GM23338 (cell line): Measurements from ENCODE around the gene EPC1. TPM values are rescaled to one million over a fixed set of nuclear protein-coding genes. Genes with fewer than 3 reads are reported as not detected.

Experiments
- ATAC-seq: fragments of 200-7000 bp; cut with Tn5 transposase; 3 replicates; pipeline ENCODE4 v1.9.1; 2020
- DNase-seq: peaks from one replicate; pipeline ENCODE4 v3.0.0-alpha.2; 2015; ENCODE audit warnings: low spot score
- H2AFZ ChIP-seq: fragments of 200-600 bp; sonication (generic); 2 replicates; pipeline ENCODE4 v1.8.0; 2016; ENCODE audit warnings: antibody characterized with exemption, mild to moderate bottlenecking, moderate library complexity
- H3F3A ChIP-seq: fragments of 200-600 bp; sonication (generic); replicated peaks from 2 replicates; pipeline ENCODE4 v1.8.0; 2017; ENCODE audit warnings: antibody characterized with exemption, mixed run types, low read depth
- H3K27ac ChIP-seq: fragments of 200-600 bp; sonication (generic); 2 replicates; pipeline ENCODE4 v1.6.1; 2016; ENCODE audit warnings: low read depth
- H3K27me3 ChIP-seq: fragments of 200-600 bp; sonication (generic); 2 replicates; pipeline ENCODE4 v1.8.0; 2016; ENCODE audit warnings: mild to moderate bottlenecking, mixed run types, moderate library complexity; ENCODE audit not compliant: insufficient read depth
- H3K36me3 ChIP-seq: fragments of 200-600 bp; sonication (generic); 2 replicates; pipeline ENCODE4 v1.8.0; 2016; ENCODE audit warnings: mild to moderate bottlenecking; ENCODE audit not compliant: insufficient read depth
- H3K4me1 ChIP-seq: fragments of 200-600 bp; sonication (generic); 2 replicates; pipeline ENCODE4 v1.8.0; 2016; ENCODE audit warnings: mild to moderate bottlenecking, moderate library complexity; ENCODE audit not compliant: insufficient read depth
- H3K4me2 ChIP-seq: fragments of 200-600 bp; sonication (generic); 2 replicates; pipeline ENCODE4 v1.7.1; 2017; ENCODE audit warnings: mixed run types
- H3K4me3 ChIP-seq: fragments of 200-600 bp; sonication (generic); 2 replicates; pipeline ENCODE4 v1.6.1; 2016; ENCODE audit warnings: mixed run types
- H3K79me2 ChIP-seq: fragments of 200-600 bp; sonication (generic); replicated peaks from 2 replicates; pipeline ENCODE4 v1.8.0; 2017; ENCODE audit warnings: mild to moderate bottlenecking; ENCODE audit not compliant: insufficient read depth
- H3K9me2 ChIP-seq: fragments of 200-600 bp; sonication (generic); 2 replicates; pipeline ENCODE4 v1.8.0; 2017; ENCODE audit not compliant: insufficient read depth
- H4K20me1 ChIP-seq: fragments of 200-600 bp; sonication (generic); replicated peaks from 2 replicates; pipeline ENCODE4 v1.8.0; 2017; ENCODE audit warnings: mild to moderate bottlenecking; ENCODE audit not compliant: insufficient read depth
- H3K27ac Mint-ChIP-seq: 2 replicates; pipeline ENCODE4 v1.8.0; 2020; ENCODE audit warnings: inconsistent platforms, mild to moderate bottlenecking, moderate library complexity, mixed read lengths
- H3K27me3 Mint-ChIP-seq: 3 replicates; pipeline ENCODE4 v1.8.0; 2022; ENCODE audit warnings: low read depth, mild to moderate bottlenecking, moderate library complexity, mixed read lengths, inconsistent platforms; ENCODE audit not compliant: insufficient read depth, poor library complexity
- H3K36me3 Mint-ChIP-seq: 3 replicates; pipeline ENCODE4 v1.8.0; 2021; ENCODE audit warnings: low read depth, mild to moderate bottlenecking, inconsistent platforms, moderate library complexity, mixed read lengths
- H3K4me1 Mint-ChIP-seq: 3 replicates; pipeline ENCODE4 v1.8.0; 2020; ENCODE audit warnings: mild to moderate bottlenecking, inconsistent platforms, mixed read lengths
- H3K4me3 Mint-ChIP-seq: 3 replicates; pipeline ENCODE4 v1.8.0; 2021; ENCODE audit warnings: moderate library complexity, mild to moderate bottlenecking, inconsistent platforms, mixed read lengths
- H3K9me3 Mint-ChIP-seq: 3 replicates; pipeline ENCODE4 v1.8.0; 2020; ENCODE audit warnings: moderate library complexity, mild to moderate bottlenecking, inconsistent platforms, mixed read lengths
- CREB1 ChIP-seq: fragments of 250-450 bp; sonication (Bioruptor Pico); IDR thresholded peaks from 2 replicates; pipeline ENCODE4 v1.5.0; 2020; ENCODE audit warnings: low read depth, mild to moderate bottlenecking, moderate library complexity
- ETS1 ChIP-seq: IDR thresholded peaks from 2 replicates; pipeline ENCODE4 v1.6.1; 2016; ENCODE audit warnings: antibody characterized with exemption
- EZH2 ChIP-seq: fragments of 200-600 bp; sonication (generic); IDR thresholded peaks from one replicate; pipeline ENCODE4 v1.8.0; 2017; ENCODE audit warnings: antibody characterized with exemption, mild to moderate bottlenecking, low read depth; ENCODE audit not compliant: unreplicated experiment
- EZH2phosphoT487 ChIP-seq: fragments of 200-600 bp; sonication (generic); IDR thresholded peaks from one replicate; pipeline ENCODE4 v1.8.1; 2018; ENCODE audit warnings: antibody characterized with exemption; ENCODE audit not compliant: unreplicated experiment
- JUNB ChIP-seq: IDR thresholded peaks from one replicate; pipeline ENCODE4 v1.6.1; 2016; ENCODE audit warnings: antibody characterized with exemption; ENCODE audit not compliant: unreplicated experiment
- NANOG ChIP-seq: IDR thresholded peaks from 2 replicates; pipeline ENCODE4 v1.6.1; 2016; ENCODE audit warnings: antibody characterized with exemption, borderline replicate concordance
- POLR2AphosphoS5 ChIP-seq: IDR thresholded peaks from 2 replicates; pipeline ENCODE4 v1.6.1; 2016; ENCODE audit warnings: antibody characterized with exemption, low read depth
- REST ChIP-seq: IDR thresholded peaks from one replicate; pipeline ENCODE4 v1.6.1; 2018; ENCODE audit warnings: antibody characterized with exemption; ENCODE audit not compliant: unreplicated experiment
- STAT1 ChIP-seq: IDR thresholded peaks from one replicate; pipeline ENCODE4 v1.6.1; 2016; ENCODE audit warnings: antibody characterized with exemption; ENCODE audit not compliant: unreplicated experiment
- ZNF114 ChIP-seq: fragments of 250-450 bp; sonication (Bioruptor Pico); IDR thresholded peaks from 2 replicates; pipeline ENCODE4 v1.5.0; 2020; ENCODE audit warnings: mild to moderate bottlenecking, moderate library complexity
- ZNF331 ChIP-seq: fragments of 250-450 bp; sonication (Bioruptor Pico); IDR thresholded peaks from 2 replicates; pipeline ENCODE4 v1.5.0; 2020; ENCODE audit warnings: low read depth, mild to moderate bottlenecking, moderate library complexity
- polyA plus RNA-seq: library from polyadenylated mRNA; unstranded; fragments of >200 nt; fragmentation: Nextera tagmentation; extraction: Ambion mirVana; gene quantifications from 2 replicates; pipeline ENCODE4 v1.2.1, GENCODE V29; 2016
- total RNA-seq: library from RNA; depleted of rRNA; stranded (reverse); fragments of >200 nt; shearing (Covaris generic); gene quantifications from 2 replicates; pipeline ENCODE4 v1.2.3, GENCODE V29; 2014
- TF ChIP-seq, protein P1 (sequence below), 2 experiments: fragments of 200-600 bp in 1 of 2; sonication (generic) in 1 of 2; conservative IDR thresholded peaks; 2 replicates each; pipeline versions ENCODE4 v1.5.1 to v1.6.1; 2016 to 2017; ENCODE audit warnings: antibody characterized with exemption in 2 of 2, low read depth in 2 of 2, mild to moderate bottlenecking in 2 of 2, moderate library complexity in 1 of 2

The EPC1 gene
- total and polyA plus RNA-seq, 2 experiments from 2014 or later, result 24.1 to 25.9 TPM

- TF ChIP-seq EZH2 (no peak), ETS1 (no peak), REST (no peak), JUNB (no peak), POLR2AphosphoS5 (no peak), EZH2phosphoT487 (no peak), ZNF114 (CRISPR knock-in tag) (no peak), CREB1 (CRISPR knock-in tag) (no peak), NANOG (no peak)
Observed at GRCh38 chr10:32265756-32266155, 81.2 kb downstream of the EPC1 start (continued).

DNA sequence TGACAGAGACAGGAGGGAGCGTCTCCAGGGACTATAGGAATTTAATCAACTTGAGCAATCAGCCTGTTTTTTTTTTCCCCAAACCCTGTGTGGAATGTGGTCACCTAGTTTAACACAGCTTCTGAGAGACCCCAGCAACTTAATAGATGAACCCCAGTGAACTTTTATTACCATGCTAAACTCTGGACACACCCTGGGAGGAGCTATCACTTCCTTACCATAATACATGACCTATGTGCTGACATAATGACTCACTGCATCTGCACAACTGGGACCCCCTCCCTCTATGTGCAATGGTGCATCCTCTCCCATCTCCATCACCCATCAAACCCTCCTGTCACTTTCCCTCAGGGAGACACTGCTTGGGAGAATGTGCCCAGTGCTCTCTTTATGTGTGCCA is 83.7 kb downstream of the EPC1 start:
- Mint-ChIP-seq H3K36me3 (peaks cover 11% of the 10 kb centered on the region; the same call in 2 of the 3 replicates), H3K4me3 (no peak overlapping the region), H3K27me3 (peaks cover 9% of the 10 kb centered on the region), H3K27ac (no peak overlapping the region), H3K9me3 (no peaks in the 10 kb centered on the region; the same call in 2 of the 3 replicates), H3K4me1 (peaks cover 32% of the 10 kb centered on the region)
- DNase-seq (no peak), ATAC-seq (no peak)
- H3K4me3 ChIP-seq, result no peak overlapping the region
- H2AFZ ChIP-seq, result no peak overlapping the region
- no peaks in the 10 kb centered on the region for H3K36me3 ChIP-seq
- H3K27ac ChIP-seq, result no peak overlapping the region
- H3K79me2 ChIP-seq, result no peaks in the 10 kb centered on the region
- no peaks in the 10 kb centered on the region for H4K20me1 ChIP-seq
- peaks cover 24% of the 10 kb centered on the region for H3K4me1 ChIP-seq
- H3K9me2 ChIP-seq, result no peaks in the 10 kb centered on the region
- no peaks in the 10 kb centered on the region for H3F3A ChIP-seq
- no peak overlapping the region for H3K4me2 ChIP-seq
- H3K27me3 ChIP-seq, result no peaks in the 10 kb centered on the region
- no peak for TF ChIP-seq ZNF114 (CRISPR knock-in tag)
- TF ChIP-seq EZH2phosphoT487, result no peak
- no peak for TF ChIP-seq JUNB
- TF ChIP-seq REST, result no peak
- no peak for TF ChIP-seq STAT1
- TF ChIP-seq ETS1, result no peak
- TF ChIP-seq EZH2, result no peak
- no peak for TF ChIP-seq NANOG
- TF ChIP-seq ZNF331 (CRISPR knock-in tag), result no peak
- no peak for TF ChIP-seq POLR2AphosphoS5
- TF ChIP-seq, protein P1, sequence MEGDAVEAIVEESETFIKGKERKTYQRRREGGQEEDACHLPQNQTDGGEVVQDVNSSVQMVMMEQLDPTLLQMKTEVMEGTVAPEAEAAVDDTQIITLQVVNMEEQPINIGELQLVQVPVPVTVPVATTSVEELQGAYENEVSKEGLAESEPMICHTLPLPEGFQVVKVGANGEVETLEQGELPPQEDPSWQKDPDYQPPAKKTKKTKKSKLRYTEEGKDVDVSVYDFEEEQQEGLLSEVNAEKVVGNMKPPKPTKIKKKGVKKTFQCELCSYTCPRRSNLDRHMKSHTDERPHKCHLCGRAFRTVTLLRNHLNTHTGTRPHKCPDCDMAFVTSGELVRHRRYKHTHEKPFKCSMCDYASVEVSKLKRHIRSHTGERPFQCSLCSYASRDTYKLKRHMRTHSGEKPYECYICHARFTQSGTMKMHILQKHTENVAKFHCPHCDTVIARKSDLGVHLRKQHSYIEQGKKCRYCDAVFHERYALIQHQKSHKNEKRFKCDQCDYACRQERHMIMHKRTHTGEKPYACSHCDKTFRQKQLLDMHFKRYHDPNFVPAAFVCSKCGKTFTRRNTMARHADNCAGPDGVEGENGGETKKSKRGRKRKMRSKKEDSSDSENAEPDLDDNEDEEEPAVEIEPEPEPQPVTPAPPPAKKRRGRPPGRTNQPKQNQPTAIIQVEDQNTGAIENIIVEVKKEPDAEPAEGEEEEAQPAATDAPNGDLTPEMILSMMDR (conservative IDR thresholded peaks at IDR 0.05; ENCODE audit: low read depth in 2 of 2), result no peak
